IgD-negative memory B cell (primary cell): ENCODE measurements around the gene LRP6. TPM values are rescaled to one million over a fixed set of nuclear protein-coding genes. Genes with fewer than 3 reads are reported as not detected.
A peak's percentile ranks its signal among the peaks of the same experiment; 100 is the strongest.
"Not testable (repeated sequence)": the region's sequence is repeated elsewhere in the genome, so short reads cannot be mapped to it uniquely, and the experiment has no call there.

Experiments used
- H3K27ac Mint-ChIP-seq, 3 donors: one replicate each; pipeline ENCODE4 v1.8.0; 2020 to 2022; ENCODE audit warnings: mild to moderate bottlenecking in 3 of 3, mixed read lengths in 3 of 3, moderate library complexity in 1 of 3
- H3K27me3 Mint-ChIP-seq: one replicate; pipeline ENCODE4 v1.8.0; 2021; ENCODE audit warnings: mixed read lengths
- H3K36me3 Mint-ChIP-seq: one replicate; pipeline ENCODE4 v1.8.0; 2020; ENCODE audit warnings: mild to moderate bottlenecking, mixed read lengths
- H3K4me1 Mint-ChIP-seq, 3 donors: one replicate each; pipeline ENCODE4 v1.8.0; 2020 to 2022; ENCODE audit warnings: mixed read lengths in 3 of 3, mild to moderate bottlenecking in 1 of 3
- H3K4me3 Mint-ChIP-seq, 4 donors: one replicate each; pipeline ENCODE4 v1.8.0; 2020 to 2022; ENCODE audit warnings: mild to moderate bottlenecking in 4 of 4, mixed read lengths in 4 of 4, moderate library complexity in 3 of 4
- H3K9me3 Mint-ChIP-seq, 3 donors: one replicate each; pipeline ENCODE4 v1.8.0; 2020 to 2021; ENCODE audit warnings: mixed read lengths in 3 of 3, mild to moderate bottlenecking in 1 of 3
- polyA plus RNA-seq: library from polyadenylated mRNA; unstranded; fragments of 300-500 nt; fragmentation: Illumina TruSeq; gene quantifications from one replicate; pipeline ENCODE4 v1.2.3, GENCODE V29; 2021

Gene LRP6
- polyA plus RNA-seq, 1 donor from 2014 or later: not detected

DNA sequence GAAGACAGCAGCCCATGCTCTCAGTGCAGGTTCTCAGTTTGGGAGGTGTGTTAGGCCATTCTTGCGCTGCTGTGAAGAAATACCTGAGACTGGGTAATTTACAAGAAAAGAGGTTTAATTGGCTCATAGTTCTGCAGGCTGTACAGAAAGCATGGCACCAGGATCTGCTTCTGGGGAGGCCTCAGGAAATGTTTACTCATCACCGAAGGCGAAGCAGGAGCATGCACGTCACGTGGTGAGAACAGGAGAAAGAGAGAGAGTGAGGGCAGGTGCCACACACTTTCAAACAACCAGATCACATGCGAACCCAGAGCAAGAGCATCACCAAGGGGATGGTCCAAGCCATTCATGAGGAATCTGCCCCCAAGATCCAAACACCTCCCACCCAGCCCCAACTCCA is 9.0 kb upstream of the LRP6 start:
- H3K27ac Mint-ChIP-seq: no peak overlapping the region
- peaks cover 3 to 19% (median 14%) of the 10 kb centered on the region in 3 donors for H3K9me3 Mint-ChIP-seq
- peaks cover 2% of the 10 kb centered on the region for H3K27me3 Mint-ChIP-seq
- H3K4me1 Mint-ChIP-seq: no peaks in the 10 kb centered on the region
- H3K4me3 Mint-ChIP-seq: no peak overlapping the region
- H3K36me3 Mint-ChIP-seq: peaks cover 4% of the 10 kb centered on the region

DNA sequence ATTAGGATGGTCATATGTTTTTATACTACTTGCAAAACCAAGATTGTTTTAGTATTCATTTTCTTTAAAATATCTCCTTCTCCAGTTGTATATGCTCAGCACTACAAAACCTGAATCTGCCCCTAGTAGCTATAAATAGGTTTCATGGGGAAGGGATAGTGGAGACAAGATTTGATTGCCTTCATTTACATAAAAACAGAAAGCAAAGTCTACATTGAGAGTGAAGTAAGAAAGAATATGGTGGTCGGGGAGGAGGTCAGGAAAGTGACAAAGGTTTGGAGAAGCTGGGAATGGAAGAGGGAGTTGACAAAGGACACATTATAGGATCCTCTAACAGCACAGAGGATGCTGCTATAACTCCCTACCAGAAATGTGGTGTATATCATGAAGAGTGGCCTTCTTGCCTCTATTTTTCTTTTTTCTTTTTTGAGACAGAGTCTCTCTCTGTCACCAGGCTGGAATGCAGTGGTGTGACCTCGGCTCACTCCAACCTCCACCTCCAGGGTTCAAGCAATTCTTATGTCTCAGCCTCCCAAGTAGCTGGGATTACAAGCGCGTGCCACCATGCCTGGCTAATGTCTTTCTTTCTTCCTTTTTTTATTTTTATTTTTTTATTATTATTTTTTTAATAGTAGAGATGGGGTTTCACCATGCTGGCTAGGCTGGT is 6.6 kb upstream of the LRP6 start:
- Mint-ChIP-seq H3K27ac (no peak overlapping the region), H3K4me3 (no peak overlapping the region)

GRCh38 chr12:12272869-12273268 is 6.0 kb upstream of the LRP6 start:
- H3K4me1 Mint-ChIP-seq: no peaks in the 10 kb centered on the region
- H3K36me3 Mint-ChIP-seq: peaks cover 4% of the 10 kb centered on the region
- no peak overlapping the region for H3K4me3 Mint-ChIP-seq
- H3K27ac Mint-ChIP-seq: no peak overlapping the region
- peaks cover 2% of the 10 kb centered on the region for H3K27me3 Mint-ChIP-seq
- H3K9me3 Mint-ChIP-seq: peaks cover under 1 to 17% (median 13%) of the 10 kb centered on the region in 3 donors

More for the DNA sequence above, 6.6 kb upstream of the LRP6 start:
- Mint-ChIP-seq H3K27me3 (no peaks in the 10 kb centered on the region), H3K4me1 (no peaks in the 10 kb centered on the region), H3K9me3 (peaks cover 2 to 19% (median 14%) of the 10 kb centered on the region in 3 donors), H3K36me3 (peaks cover 4% of the 10 kb centered on the region)

- H3K27ac Mint-ChIP-seq: no peak overlapping the region
Observed at GRCh38 chr12:12270226-12270625, 3.4 kb upstream of the LRP6 start.

GRCh38 chr12:12267742-12268200 is 927 bp upstream of the LRP6 start:
- Mint-ChIP-seq H3K27ac (peak overlapping the region in 1 of 3 donors; percentile 43), H3K36me3 (no peaks in the 10 kb centered on the region), H3K4me3 (peak overlapping the region; percentile 83 to 93 (median 86)), H3K4me1 (peaks cover 14 to 17% (median 16%) of the 10 kb centered on the region in 3 donors), H3K9me3 (no peaks in the 10 kb centered on the region), H3K27me3 (peaks cover 30% of the 10 kb centered on the region)

More at GRCh38 chr12:12270226-12270625, 3.4 kb upstream of the LRP6 start:
- H3K36me3 Mint-ChIP-seq: peaks cover 2% of the 10 kb centered on the region
- no peaks in the 10 kb centered on the region for H3K9me3 Mint-ChIP-seq
- no peak overlapping the region for H3K4me3 Mint-ChIP-seq
- peaks cover 15% of the 10 kb centered on the region for H3K27me3 Mint-ChIP-seq
- H3K4me1 Mint-ChIP-seq: peaks cover 8 to 12% (median 10%) of the 10 kb centered on the region in 3 donors

GRCh38 chr12:12266389-12266872 is 413 bp downstream of the LRP6 start:
- Mint-ChIP-seq H3K36me3 (no peaks in the 10 kb centered on the region), H3K4me3 (peak overlapping the region; percentile 83 to 93 (median 86)), H3K4me1 (peaks cover 14 to 17% (median 16%) of the 10 kb centered on the region in 3 donors), H3K27ac (peak overlapping the region in 2 of 3 donors; percentile 15 to 50), H3K27me3 (peaks cover 35% of the 10 kb centered on the region), H3K9me3 (no peaks in the 10 kb centered on the region)

DNA sequence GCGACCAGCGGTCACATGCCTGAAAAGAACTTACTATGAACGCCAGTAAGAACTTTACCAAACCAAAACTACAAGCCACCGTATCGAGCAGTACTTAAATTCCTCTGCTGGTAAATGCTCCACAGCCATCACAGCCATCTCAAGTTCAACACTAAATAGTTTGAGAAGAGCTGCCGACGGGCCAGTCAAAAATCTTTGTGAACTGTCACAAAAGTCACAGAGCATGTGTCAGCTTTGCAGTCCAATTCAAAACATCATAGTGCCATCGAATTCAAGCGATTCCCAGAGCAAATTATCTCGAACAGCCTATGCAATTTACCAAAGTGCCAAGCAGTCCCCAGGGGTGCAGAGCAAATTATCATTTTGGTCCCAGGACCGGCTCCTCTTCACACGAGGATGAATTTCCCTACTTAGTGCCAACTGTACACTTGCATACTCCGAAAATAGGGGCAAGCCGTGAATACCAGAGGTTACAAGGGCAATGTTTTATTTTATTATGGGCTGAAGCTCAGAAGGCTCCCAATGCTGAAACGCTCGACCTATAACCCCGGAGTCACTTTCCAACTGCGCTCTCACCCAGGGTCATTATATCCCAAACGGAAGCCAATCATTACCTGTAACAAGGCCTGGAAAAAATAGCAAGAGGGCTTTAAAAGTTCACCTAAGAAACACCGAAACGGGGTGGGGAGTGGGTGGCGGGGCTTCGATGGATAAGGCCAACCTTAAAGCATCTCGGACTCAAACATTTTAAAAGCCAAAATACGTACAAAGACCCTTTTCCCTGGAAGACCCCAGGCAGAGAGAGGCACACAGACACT is 1.1 kb downstream of the LRP6 start:
- Mint-ChIP-seq H3K9me3 (no peaks in the 10 kb centered on the region), H3K36me3 (no peaks in the 10 kb centered on the region), H3K27ac (peak overlapping the region in 1 of 3 donors; percentile 15), H3K27me3 (peaks cover 35% of the 10 kb centered on the region), H3K4me1 (peaks cover 14 to 17% (median 16%) of the 10 kb centered on the region in 3 donors), H3K4me3 (peak overlapping the region; percentile 83 to 93 (median 86))

DNA sequence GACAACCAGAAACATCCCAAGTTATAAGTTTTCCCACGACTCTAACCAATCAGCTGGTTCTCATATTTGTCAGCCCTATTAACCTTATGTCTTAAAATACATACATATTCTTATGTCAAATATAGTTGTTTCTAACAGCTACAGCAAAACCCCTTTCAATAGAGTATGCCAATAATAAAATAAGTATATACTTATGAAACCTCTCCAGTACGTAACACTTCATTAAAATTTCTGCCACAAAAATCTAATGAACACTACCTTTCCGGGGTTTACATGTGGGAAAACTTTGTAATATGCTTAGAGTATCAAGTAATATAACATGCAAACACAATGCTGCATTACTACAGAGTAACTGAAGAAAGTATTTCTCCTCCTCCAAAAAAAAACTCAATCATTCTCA is 1.8 kb downstream of the LRP6 start:
- no peaks in the 10 kb centered on the region for H3K9me3 Mint-ChIP-seq
- H3K27ac Mint-ChIP-seq: peak overlapping the region in 1 of 3 donors; percentile 15
- peak overlapping the region; percentile 83 to 93 (median 86) for H3K4me3 Mint-ChIP-seq
- H3K27me3 Mint-ChIP-seq: peaks cover 35% of the 10 kb centered on the region
- peaks cover 14 to 17% (median 16%) of the 10 kb centered on the region in 3 donors for H3K4me1 Mint-ChIP-seq
- H3K36me3 Mint-ChIP-seq: no peaks in the 10 kb centered on the region

- Mint-ChIP-seq H3K27ac (no peak overlapping the region), H3K4me3 (no peak overlapping the region), H3K36me3 (no peaks in the 10 kb centered on the region), H3K9me3 (no peaks in the 10 kb centered on the region), H3K27me3 (peaks cover 35% of the 10 kb centered on the region), H3K4me1 (peaks cover 14 to 17% (median 16%) of the 10 kb centered on the region in 3 donors)
Observed at GRCh38 chr12:12263909-12264308, 2.9 kb downstream of the LRP6 start.

GRCh38 chr12:12256291-12256757 is 10.5 kb downstream of the LRP6 start:
- not testable (repeated sequence) for H3K27me3 Mint-ChIP-seq, H3K27ac Mint-ChIP-seq, H3K9me3 Mint-ChIP-seq, H3K36me3 Mint-ChIP-seq, H3K4me3 Mint-ChIP-seq, H3K4me1 Mint-ChIP-seq

GRCh38 chr12:12254553-12254952 is 12.3 kb downstream of the LRP6 start:
- Mint-ChIP-seq H3K36me3 (no peaks in the 10 kb centered on the region), H3K9me3 (peaks cover 0 to 1% (median 0%) of the 10 kb centered on the region in 3 donors), H3K27me3 (peaks cover 3% of the 10 kb centered on the region), H3K4me3 (no peak overlapping the region), H3K4me1 (no peaks in the 10 kb centered on the region), H3K27ac (no peak overlapping the region)

DNA sequence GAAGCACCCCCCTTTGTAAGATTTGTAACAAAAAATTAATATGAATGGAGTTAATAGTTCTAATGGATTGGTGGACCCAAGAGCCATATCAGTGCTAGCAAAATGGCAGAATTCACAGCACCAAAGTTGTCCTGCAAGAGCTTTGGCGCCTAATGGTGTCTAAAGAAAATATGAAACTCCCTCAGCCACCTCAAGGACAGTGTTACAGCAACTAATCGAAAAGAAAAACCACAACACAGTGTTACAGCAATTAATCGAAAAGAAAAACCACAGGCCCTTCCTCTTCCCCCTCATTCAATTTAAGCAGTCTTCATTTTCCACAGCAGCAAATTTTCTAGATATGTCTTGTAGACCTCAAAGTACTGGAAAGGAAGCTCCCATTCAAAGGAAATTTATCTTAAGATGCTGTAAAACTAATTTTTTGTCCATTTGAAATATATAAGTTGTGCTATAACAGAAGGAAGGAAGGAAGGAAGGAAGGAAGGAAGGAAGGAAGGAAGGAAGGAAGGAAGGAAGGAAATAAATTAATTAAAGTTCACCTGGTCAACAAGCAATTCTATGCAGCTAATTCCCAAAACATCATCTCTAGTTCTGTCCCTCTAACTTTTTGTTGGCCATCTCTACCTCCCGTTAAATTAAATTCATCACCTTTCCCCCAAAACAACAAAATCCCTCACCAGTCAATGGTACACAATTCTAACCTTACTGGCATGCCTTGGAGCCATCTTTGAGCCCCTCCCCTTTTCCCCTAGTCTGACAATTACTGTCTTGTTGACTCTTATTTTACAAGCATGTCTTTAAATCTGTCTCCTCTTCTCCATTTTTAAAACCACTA is 17.4 kb downstream of the LRP6 start:
- Mint-ChIP-seq H3K4me3 (no peak overlapping the region), H3K36me3 (no peaks in the 10 kb centered on the region), H3K27ac (no peak overlapping the region), H3K9me3 (peaks cover 0 to 3% (median 1%) of the 10 kb centered on the region in 3 donors), H3K27me3 (peaks cover 5% of the 10 kb centered on the region), H3K4me1 (peaks cover 0 to 3% (median 0%) of the 10 kb centered on the region in 3 donors)

DNA sequence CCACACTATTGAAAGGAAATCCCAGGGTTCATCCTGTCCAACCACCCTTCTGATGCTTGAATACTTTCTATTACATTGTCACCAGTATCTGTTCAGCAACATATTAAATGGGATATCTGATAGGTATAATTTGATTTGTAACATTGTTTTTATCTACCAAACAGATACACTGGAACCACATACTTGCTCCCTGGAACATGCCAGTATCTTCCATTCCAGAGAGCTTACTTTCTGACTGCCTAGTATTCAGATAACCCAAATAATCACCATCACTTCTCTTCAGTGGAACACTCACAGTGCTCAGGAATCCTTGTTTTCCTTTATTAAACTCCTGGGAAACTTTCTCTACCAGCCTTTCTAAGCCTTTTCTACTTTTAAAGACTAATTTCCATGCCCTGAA is 19.3 kb downstream of the LRP6 start:
- peaks cover 5% of the 10 kb centered on the region for H3K27me3 Mint-ChIP-seq
- no peak overlapping the region for H3K27ac Mint-ChIP-seq
- peaks cover 2% of the 10 kb centered on the region for H3K36me3 Mint-ChIP-seq
- H3K9me3 Mint-ChIP-seq: peaks cover 1 to 3% (median 3%) of the 10 kb centered on the region in 3 donors
- H3K4me3 Mint-ChIP-seq: no peak overlapping the region
- H3K4me1 Mint-ChIP-seq: peaks cover 0 to 3% (median 0%) of the 10 kb centered on the region in 3 donors

DNA sequence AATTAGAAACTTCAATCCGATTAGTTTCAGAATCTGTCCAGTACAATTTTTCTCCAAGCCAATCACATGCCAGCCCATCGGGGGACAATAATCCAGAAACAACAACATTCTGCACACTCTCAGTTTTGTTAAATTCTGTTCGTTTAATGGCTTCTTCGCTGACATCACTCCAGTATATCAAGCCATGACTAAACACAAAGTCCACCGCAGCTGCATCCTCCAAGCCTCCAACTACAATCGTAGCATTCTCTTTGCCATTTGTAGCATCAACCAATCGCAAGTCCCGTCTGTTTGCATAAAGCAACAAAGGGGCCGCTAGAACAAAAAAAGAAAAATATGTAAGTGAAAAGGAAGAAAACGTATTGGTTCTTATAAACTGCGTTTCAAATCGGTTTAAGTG is 22.5 kb downstream of the LRP6 start:
- peaks cover 2% of the 10 kb centered on the region for H3K36me3 Mint-ChIP-seq
- no peak overlapping the region for H3K4me3 Mint-ChIP-seq
- no peak overlapping the region for H3K27ac Mint-ChIP-seq
- peaks cover 0 to 3% (median 3%) of the 10 kb centered on the region in 3 donors for H3K9me3 Mint-ChIP-seq
- H3K4me1 Mint-ChIP-seq: peaks cover 0 to 2% (median 0%) of the 10 kb centered on the region in 3 donors
- H3K27me3 Mint-ChIP-seq: peaks cover 5% of the 10 kb centered on the region
